Tibial nerve (tissue), 4 donors: ENCODE data around the gene TNIP1.

ENCODE experiments used
- CTCF ChIP-seq, 5 experiments: fragments of 200-600 bp in 3 of 5; fragments of 450-650 bp in 2 of 5; sonication (generic) in 3 of 5; IDR thresholded peaks; one replicate each; pipeline ENCODE4 v1.5.1; 2016 to 2019; ENCODE audit warnings: antibody characterized with exemption in 5 of 5, mild to moderate bottlenecking in 3 of 5, moderate library complexity in 2 of 5
- EP300 ChIP-seq, 2 donors: sonication (generic); formaldehyde crosslinking; IDR thresholded peaks; one replicate each; pipeline ENCODE4 v1.6.1; 2017; ENCODE audit warnings: antibody characterized with exemption in 2 of 2, mild to moderate bottlenecking in 1 of 2
- POLR2A ChIP-seq, 2 donors: fragments of 450-650 bp; IDR thresholded peaks; one replicate each; pipeline ENCODE4 v1.6.1; 2017; ENCODE audit warnings: antibody characterized with exemption in 2 of 2, mild to moderate bottlenecking in 2 of 2, moderate library complexity in 2 of 2

DNA sequence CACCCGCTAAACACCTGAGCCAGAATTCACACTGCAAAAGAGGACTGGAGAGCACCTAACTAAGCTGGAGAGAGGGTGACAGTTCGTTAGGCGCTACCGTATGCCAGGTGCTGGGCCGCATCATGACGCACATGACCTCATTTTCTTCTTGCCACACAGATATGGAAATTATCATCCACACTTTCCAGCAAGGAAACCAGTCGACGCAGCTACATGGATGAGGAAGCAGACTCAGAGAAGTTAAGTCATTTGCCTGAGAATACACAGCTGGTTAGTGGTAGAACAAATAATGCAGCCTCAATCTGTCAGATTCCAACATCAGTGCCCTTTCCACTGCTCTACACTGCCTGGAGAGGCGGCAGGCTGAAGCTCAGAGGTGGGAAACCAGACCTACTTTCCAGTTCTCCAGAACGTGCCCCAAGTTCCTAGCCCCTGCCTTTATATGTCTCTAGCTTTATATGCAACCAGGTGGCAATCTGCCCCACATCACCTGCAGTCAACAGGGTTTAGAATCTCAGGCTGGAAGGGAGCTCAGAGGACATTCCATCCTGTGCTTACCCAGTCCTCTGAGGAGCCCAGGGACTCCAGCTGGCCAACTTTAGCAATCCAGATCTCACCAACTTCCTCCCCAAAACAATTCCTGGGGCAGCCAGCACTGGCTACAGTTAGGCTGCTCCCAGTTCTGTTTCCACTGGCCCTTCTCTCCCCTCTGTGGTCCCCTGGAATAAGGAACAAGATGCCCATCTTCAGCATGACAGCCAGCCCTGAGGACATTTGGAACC is 8.8 kb downstream of the TNIP1 start:
- TF ChIP-seq CTCF (IDR thresholded peaks at IDR 0.05) (no peak), EP300 (IDR thresholded peaks at IDR 0.05) (no peak), POLR2A (IDR thresholded peaks at IDR 0.05) (no peak)
